Measurements from ENCODE around the gene RCN1.

Gene RCN1

GRCh38 chr11:32153747-32154146 lies 62.9 kb downstream of the RCN1 start:
- DNase-seq (ENCODE audit: low read depth), result no peak

GRCh38 chr11:32154275-32154674 lies 63.4 kb downstream of the RCN1 start:
- DNase-seq (ENCODE audit: low read depth), result no peak

All from activated T-cell treated with anti-CD3 and anti-CD28 coated beads for 24 hours (primary cell).